ENCODE results near the gene DEXI. TPM values are rescaled to one million over a fixed set of nuclear protein-coding genes. Genes with fewer than 3 reads are reported as not detected.

Gene DEXI
- total and polyA plus RNA-seq, 9 of the 15 experiments (the other 6 are each of a cell fraction or from before 2014, with no cell fraction given): 2.9 to 40.1 (median 22.0) TPM

DNA sequence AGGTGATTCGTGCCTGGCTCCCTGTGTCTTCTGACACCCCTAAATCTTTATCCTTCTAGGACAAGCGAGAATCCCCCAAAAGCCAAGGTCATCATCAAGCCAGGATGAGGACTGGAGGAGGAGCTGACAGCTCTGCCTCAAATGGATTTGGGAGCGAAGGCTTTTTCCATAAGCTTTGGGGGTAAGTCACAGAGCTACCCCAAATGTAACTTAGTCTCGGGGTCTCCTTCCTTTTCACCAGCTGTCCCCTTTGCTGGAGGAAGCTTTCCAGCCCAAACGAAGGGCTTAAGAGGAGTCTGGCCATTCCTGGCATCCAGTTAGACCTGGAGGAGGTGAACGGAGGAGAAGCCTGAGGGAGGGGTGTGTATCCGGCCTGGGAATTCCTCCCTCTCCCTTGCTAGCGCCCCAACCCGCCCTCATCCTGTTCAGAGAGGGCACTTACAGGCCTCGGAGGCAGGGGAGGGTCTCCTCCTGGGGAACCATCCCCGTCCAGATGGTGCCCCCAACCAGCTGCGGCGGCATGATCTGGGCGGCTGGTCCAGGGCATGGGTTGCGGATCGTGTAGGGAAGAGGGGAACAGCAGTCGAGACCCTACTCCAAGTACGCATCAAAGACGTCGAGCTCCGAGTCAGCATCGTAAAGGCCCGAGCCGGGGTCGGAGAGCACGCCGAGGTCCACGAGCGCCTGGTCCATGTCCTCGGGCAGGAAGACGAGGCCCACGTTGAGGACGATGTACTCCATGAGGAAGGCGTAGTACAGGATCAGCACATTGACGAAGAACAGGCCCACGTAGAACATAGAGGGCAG is 938 bp downstream of the DEXI start (continued):
- TF ChIP-seq, protein P1, sequence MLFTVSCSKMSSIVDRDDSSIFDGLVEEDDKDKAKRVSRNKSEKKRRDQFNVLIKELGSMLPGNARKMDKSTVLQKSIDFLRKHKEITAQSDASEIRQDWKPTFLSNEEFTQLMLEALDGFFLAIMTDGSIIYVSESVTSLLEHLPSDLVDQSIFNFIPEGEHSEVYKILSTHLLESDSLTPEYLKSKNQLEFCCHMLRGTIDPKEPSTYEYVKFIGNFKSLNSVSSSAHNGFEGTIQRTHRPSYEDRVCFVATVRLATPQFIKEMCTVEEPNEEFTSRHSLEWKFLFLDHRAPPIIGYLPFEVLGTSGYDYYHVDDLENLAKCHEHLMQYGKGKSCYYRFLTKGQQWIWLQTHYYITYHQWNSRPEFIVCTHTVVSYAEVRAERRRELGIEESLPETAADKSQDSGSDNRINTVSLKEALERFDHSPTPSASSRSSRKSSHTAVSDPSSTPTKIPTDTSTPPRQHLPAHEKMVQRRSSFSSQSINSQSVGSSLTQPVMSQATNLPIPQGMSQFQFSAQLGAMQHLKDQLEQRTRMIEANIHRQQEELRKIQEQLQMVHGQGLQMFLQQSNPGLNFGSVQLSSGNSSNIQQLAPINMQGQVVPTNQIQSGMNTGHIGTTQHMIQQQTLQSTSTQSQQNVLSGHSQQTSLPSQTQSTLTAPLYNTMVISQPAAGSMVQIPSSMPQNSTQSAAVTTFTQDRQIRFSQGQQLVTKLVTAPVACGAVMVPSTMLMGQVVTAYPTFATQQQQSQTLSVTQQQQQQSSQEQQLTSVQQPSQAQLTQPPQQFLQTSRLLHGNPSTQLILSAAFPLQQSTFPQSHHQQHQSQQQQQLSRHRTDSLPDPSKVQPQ (CRISPR knock-in tag; IDR thresholded peaks at IDR 0.05; ENCODE audit: borderline replicate concordance): no peak
- TF ChIP-seq PCBP1 (IDR thresholded peaks at IDR 0.05; ENCODE audit: low read depth, low read length, poor library complexity, severe bottlenecking) (no peak), ZNF232 (CRISPR knock-in tag; IDR thresholded peaks at IDR 0.05) (0 out of 2 replicates have a peak, but pooled peaks have one; percentile 16), NCOA6 (IDR thresholded peaks at IDR 0.05) (no peak), TSC22D4 (tag; IDR thresholded peaks at IDR 0.05) (no peak), ZNF175 (CRISPR knock-in tag; IDR thresholded peaks at IDR 0.05; ENCODE audit: low read depth) (no peak), MYNN (IDR thresholded peaks at IDR 0.05) (no peak), MYNN (CRISPR knock-in tag; IDR thresholded peaks at IDR 0.05) (no peak), ARHGAP35 (IDR thresholded peaks at IDR 0.05; ENCODE audit: partially characterized antibody) (peak; percentile 29), POLR3G (IDR thresholded peaks at IDR 0.05; ENCODE audit: extremely low read depth, insufficient read length, insufficient replicate concordance) (no peak), FUS (optimal IDR thresholded peaks at IDR 0.05; ENCODE audit: low read depth, low read length) (no peak), TCF3 (CRISPR knock-in tag; IDR thresholded peaks at IDR 0.05) (no peak), ETV1 (tag; conservative IDR thresholded peaks at IDR 0.05; ENCODE audit: low read depth) (no peak), U2AF2 (optimal IDR thresholded peaks at IDR 0.05; ENCODE audit: low read depth, low read length) (no peak), ZFX (CRISPR knock-in tag; IDR thresholded peaks at IDR 0.05) (0 out of 2 replicates have a peak, but pooled peaks have one; percentile 9), ZC3H8 (IDR thresholded peaks at IDR 0.05) (no peak), SLC30A9 (CRISPR knock-in tag; IDR thresholded peaks at IDR 0.05) (no peak), PRMT5 (CRISPR knock-in tag; IDR thresholded peaks at IDR 0.05) (no peak), BHLHE40 (IDR thresholded peaks at IDR 0.05; ENCODE audit: low read length) (no peak), L3MBTL2 (IDR thresholded peaks at IDR 0.05) (peak; percentile 46; the same call in 1 of the 2 replicates)
- TF ChIP-seq, protein P2, sequence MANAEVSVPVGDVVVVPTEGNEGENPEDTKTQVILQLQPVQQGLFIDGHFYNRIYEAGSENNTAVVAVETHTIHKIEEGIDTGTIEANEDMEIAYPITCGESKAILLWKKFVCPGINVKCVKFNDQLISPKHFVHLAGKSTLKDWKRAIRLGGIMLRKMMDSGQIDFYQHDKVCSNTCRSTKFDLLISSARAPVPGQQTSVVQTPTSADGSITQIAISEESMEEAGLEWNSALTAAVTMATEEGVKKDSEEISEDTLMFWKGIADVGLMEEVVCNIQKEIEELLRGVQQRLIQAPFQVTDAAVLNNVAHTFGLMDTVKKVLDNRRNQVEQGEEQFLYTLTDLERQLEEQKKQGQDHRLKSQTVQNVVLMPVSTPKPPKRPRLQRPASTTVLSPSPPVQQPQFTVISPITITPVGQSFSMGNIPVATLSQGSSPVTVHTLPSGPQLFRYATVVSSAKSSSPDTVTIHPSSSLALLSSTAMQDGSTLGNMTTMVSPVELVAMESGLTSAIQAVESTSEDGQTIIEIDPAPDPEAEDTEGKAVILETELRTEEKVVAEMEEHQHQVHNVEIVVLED (CRISPR knock-in tag; IDR thresholded peaks at IDR 0.05): no peak
- TF ChIP-seq, protein P3, sequence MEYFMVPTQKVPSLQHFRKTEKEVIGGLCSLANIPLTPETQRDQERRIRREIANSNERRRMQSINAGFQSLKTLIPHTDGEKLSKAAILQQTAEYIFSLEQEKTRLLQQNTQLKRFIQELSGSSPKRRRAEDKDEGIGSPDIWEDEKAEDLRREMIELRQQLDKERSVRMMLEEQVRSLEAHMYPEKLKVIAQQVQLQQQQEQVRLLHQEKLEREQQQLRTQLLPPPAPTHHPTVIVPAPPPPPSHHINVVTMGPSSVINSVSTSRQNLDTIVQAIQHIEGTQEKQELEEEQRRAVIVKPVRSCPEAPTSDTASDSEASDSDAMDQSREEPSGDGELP (CRISPR knock-in tag; IDR thresholded peaks at IDR 0.05; ENCODE audit: borderline replicate concordance): 0 out of 2 replicates have a peak, but pooled peaks have one; percentile 18
- TF ChIP-seq, protein P4, sequence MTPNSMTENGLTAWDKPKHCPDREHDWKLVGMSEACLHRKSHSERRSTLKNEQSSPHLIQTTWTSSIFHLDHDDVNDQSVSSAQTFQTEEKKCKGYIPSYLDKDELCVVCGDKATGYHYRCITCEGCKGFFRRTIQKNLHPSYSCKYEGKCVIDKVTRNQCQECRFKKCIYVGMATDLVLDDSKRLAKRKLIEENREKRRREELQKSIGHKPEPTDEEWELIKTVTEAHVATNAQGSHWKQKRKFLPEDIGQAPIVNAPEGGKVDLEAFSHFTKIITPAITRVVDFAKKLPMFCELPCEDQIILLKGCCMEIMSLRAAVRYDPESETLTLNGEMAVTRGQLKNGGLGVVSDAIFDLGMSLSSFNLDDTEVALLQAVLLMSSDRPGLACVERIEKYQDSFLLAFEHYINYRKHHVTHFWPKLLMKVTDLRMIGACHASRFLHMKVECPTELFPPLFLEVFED (CRISPR knock-in tag; conservative IDR thresholded peaks at IDR 0.05): no peak

Data from K562 (cell line).